BLaER1 treated with 17β-estradiol and CSF1 and Interleukin-3, amounts not matched to agents 10 nM and 100 nM (cell line): ENCODE measurements around the gene SIRPB2.

Experiments used
- H3K27ac ChIP-seq, 11 experiments: shearing (Covaris generic); formaldehyde crosslinking; 2 replicates each; pipeline ENCODE4 v1.8.1; 2022
- H3K27me3 ChIP-seq, 11 experiments: shearing (Covaris generic); formaldehyde crosslinking; 2 replicates each; pipeline ENCODE4 v1.8.1; 2022
- H3K36me3 ChIP-seq, 11 experiments: shearing (Covaris generic); formaldehyde crosslinking; 2 replicates each; pipeline ENCODE4 v1.8.1; 2022
- H3K4me1 ChIP-seq, 10 experiments: shearing (Covaris generic); formaldehyde crosslinking; 2 replicates each; pipeline ENCODE4 v1.8.1; 2022
- H3K4me2 ChIP-seq, 11 experiments: shearing (Covaris generic); formaldehyde crosslinking; 2 replicates each; pipeline ENCODE4 v1.8.1; 2022
- H3K4me3 ChIP-seq, 10 experiments: shearing (Covaris generic); formaldehyde crosslinking; 2 replicates each; pipeline ENCODE4 v1.8.1; 2022
- H3K9ac ChIP-seq, 11 experiments: shearing (Covaris generic); formaldehyde crosslinking; 2 replicates each; pipeline ENCODE4 v1.8.1; 2022
- H3K9me3 ChIP-seq, 11 experiments: shearing (Covaris generic); formaldehyde crosslinking; replicated peaks in 1 of 11; 2 replicates each; pipeline ENCODE4 v1.8.1; 2022
- H4K20me1 ChIP-seq, 11 experiments: shearing (Covaris generic); formaldehyde crosslinking; 2 replicates each; pipeline ENCODE4 v1.8.1; 2022
- Cebpa-rat ChIP-seq, 11 experiments: shearing (Covaris generic); IDR thresholded peaks; 2 replicates each; pipeline ENCODE4 v1.8.1; 2022

Gene SIRPB2

GRCh38 chr20:1441133-1441532 is 50.1 kb downstream of the SIRPB2 start:
- Histone ChIP-seq H3K4me1 (peaks cover 11 to 81% (median 55%) of the 10 kb centered on the region in 10 experiments; a peak in 19 of 20 replicates), H4K20me1 (peaks cover 26 to 89% (median 65%) of the 10 kb centered on the region in 11 experiments; a peak in 21 of 22 replicates), H3K9ac (0 out of 22 replicates have a peak overlapping the region, but pooled peaks of 1 of the 11 experiments have one; percentile 14), H3K9me3 (no peaks in the 10 kb centered on the region), H3K27ac (no peak overlapping the region), H3K36me3 (peaks cover 45 to 71% (median 63%) of the 10 kb centered on the region in 11 experiments), H3K27me3 (no peaks in the 10 kb centered on the region), H3K4me3 (no peak overlapping the region), H3K4me2 (peak overlapping the region in 3 of 11 experiments; percentile 2 to 17 (median 13); a peak in 3 of 22 replicates)
- no peak for TF ChIP-seq Cebpa-rat (IDR thresholded peaks at IDR 0.05)

- H4K20me1 ChIP-seq: peaks cover 21 to 80% (median 65%) of the 10 kb centered on the region in 11 experiments; a peak in 21 of 22 replicates
- H3K36me3 ChIP-seq: peaks cover 34 to 60% (median 52%) of the 10 kb centered on the region in 11 experiments
- no peaks in the 10 kb centered on the region for H3K9me3 ChIP-seq
- no peak for TF ChIP-seq Cebpa-rat (IDR thresholded peaks at IDR 0.05)
- no peak overlapping the region for H3K27ac ChIP-seq
- H3K4me1 ChIP-seq: peaks cover 21 to 88% (median 59%) of the 10 kb centered on the region in 10 experiments
- no peak overlapping the region for H3K9ac ChIP-seq
- no peaks in the 10 kb centered on the region; a peak in 1 of 22 replicates for H3K27me3 ChIP-seq
- no peak overlapping the region for H3K4me2 ChIP-seq
- no peak overlapping the region for H3K4me3 ChIP-seq
Observed at GRCh38 chr20:1440024-1440423, 51.2 kb downstream of the SIRPB2 start.

GRCh38 chr20:1438361-1438760 is 52.9 kb downstream of the SIRPB2 start:
- H3K27me3 ChIP-seq: peaks cover 0 to 9% (median 0%) of the 10 kb centered on the region in 11 experiments; a peak in 6 of 22 replicates
- no peak overlapping the region for H3K4me3 ChIP-seq
- H3K9ac ChIP-seq: no peak overlapping the region
- H4K20me1 ChIP-seq: peaks cover 15 to 74% (median 54%) of the 10 kb centered on the region in 11 experiments; a peak in 20 of 22 replicates
- peak overlapping the region; percentile 6 to 86 (median 73); a peak in 19 of 22 replicates for H3K4me2 ChIP-seq
- H3K9me3 ChIP-seq: peaks cover 0 to 7% (median 6%) of the 10 kb centered on the region in 11 experiments; a peak in 12 of 22 replicates
- peaks cover 37 to 87% (median 57%) of the 10 kb centered on the region in 10 experiments for H3K4me1 ChIP-seq
- H3K36me3 ChIP-seq: peaks cover 17 to 44% (median 35%) of the 10 kb centered on the region in 11 experiments; a peak in 21 of 22 replicates
- no peak for TF ChIP-seq Cebpa-rat (IDR thresholded peaks at IDR 0.05)
- H3K27ac ChIP-seq: no peak overlapping the region

GRCh38 chr20:1437235-1437904 is 53.9 kb downstream of the SIRPB2 start:
- Histone ChIP-seq H3K9ac (no peak overlapping the region), H3K4me1 (peaks cover 37 to 77% (median 48%) of the 10 kb centered on the region in 10 experiments), H3K9me3 (peaks cover 0 to 11% (median 9%) of the 10 kb centered on the region in 11 experiments; a peak in 12 of 22 replicates), H3K36me3 (peaks cover 10 to 34% (median 26%) of the 10 kb centered on the region in 11 experiments; a peak in 21 of 22 replicates), H3K4me2 (peak overlapping the region in 10 of 11 experiments; percentile 1 to 73 (median 41); a peak in 11 of 22 replicates), H3K4me3 (no peak overlapping the region), H4K20me1 (peaks cover 11 to 64% (median 44%) of the 10 kb centered on the region in 11 experiments; a peak in 18 of 22 replicates), H3K27me3 (peaks cover 0 to 19% (median 0%) of the 10 kb centered on the region in 11 experiments; a peak in 6 of 22 replicates), H3K27ac (no peak overlapping the region; a peak in 1 of 22 replicates)
- no peak for TF ChIP-seq Cebpa-rat (IDR thresholded peaks at IDR 0.05)

GRCh38 chr20:1436263-1436662 is 55.0 kb downstream of the SIRPB2 start:
- Histone ChIP-seq H3K27ac (no peak overlapping the region), H3K4me3 (no peak overlapping the region), H3K4me2 (peak overlapping the region in 1 of 11 experiments; percentile 83; a peak in 1 of 22 replicates), H3K9me3 (peaks cover 0 to 11% (median 9%) of the 10 kb centered on the region in 11 experiments; a peak in 12 of 22 replicates), H4K20me1 (peaks cover 11 to 53% (median 33%) of the 10 kb centered on the region in 11 experiments; a peak in 17 of 22 replicates), H3K9ac (no peak overlapping the region), H3K4me1 (peaks cover 37 to 66% (median 47%) of the 10 kb centered on the region in 10 experiments), H3K27me3 (peaks cover 0 to 30% (median 0%) of the 10 kb centered on the region in 11 experiments; a peak in 6 of 22 replicates), H3K36me3 (peaks cover 0 to 23% (median 14%) of the 10 kb centered on the region in 11 experiments; a peak in 19 of 22 replicates)
- TF ChIP-seq Cebpa-rat (IDR thresholded peaks at IDR 0.05): no peak

- Histone ChIP-seq H3K9ac (no peak overlapping the region), H3K4me2 (peak overlapping the region; percentile 64 to 89 (median 82)), H3K27ac (0 out of 22 replicates have a peak overlapping the region, but pooled peaks of 2 of the 11 experiments have one; percentile 5 to 49), H3K4me1 (peaks cover 37 to 59% (median 45%) of the 10 kb centered on the region in 10 experiments), H3K9me3 (peaks cover 0 to 11% (median 9%) of the 10 kb centered on the region in 11 experiments; a peak in 12 of 22 replicates), H3K4me3 (no peak overlapping the region), H3K27me3 (peaks cover 0 to 36% (median 0%) of the 10 kb centered on the region in 11 experiments; a peak in 6 of 22 replicates), H3K36me3 (peaks cover 0 to 13% (median 5%) of the 10 kb centered on the region in 11 experiments; a peak in 14 of 22 replicates), H4K20me1 (peaks cover 11 to 44% (median 24%) of the 10 kb centered on the region in 11 experiments; a peak in 16 of 22 replicates)
- no peak for TF ChIP-seq Cebpa-rat (IDR thresholded peaks at IDR 0.05)
Observed at GRCh38 chr20:1435337-1435699, 55.9 kb downstream of the SIRPB2 start.

- Histone ChIP-seq H3K4me2 (peak overlapping the region; percentile 64 to 89 (median 82)), H3K27ac (peak overlapping the region in 9 of 11 experiments; percentile 2 to 67 (median 41); a peak in 12 of 22 replicates), H3K36me3 (peaks cover 0 to 8% (median 1%) of the 10 kb centered on the region in 11 experiments; a peak in 8 of 22 replicates), H3K27me3 (peaks cover 0 to 42% (median 0%) of the 10 kb centered on the region in 11 experiments; a peak in 6 of 22 replicates), H4K20me1 (peaks cover 6 to 38% (median 21%) of the 10 kb centered on the region in 11 experiments; a peak in 16 of 22 replicates), H3K4me3 (no peak overlapping the region), H3K4me1 (peaks cover 37 to 56% (median 45%) of the 10 kb centered on the region in 10 experiments), H3K9ac (peak overlapping the region in 1 of 11 experiments; percentile 51; a peak in 1 of 22 replicates), H3K9me3 (peaks cover 0 to 11% (median 9%) of the 10 kb centered on the region in 11 experiments; a peak in 12 of 22 replicates)
- 0 out of 22 replicates have a peak, but pooled peaks of 1 of the 11 experiments have one; percentile 20 for TF ChIP-seq Cebpa-rat (IDR thresholded peaks at IDR 0.05)
Observed at GRCh38 chr20:1434571-1435336, 56.5 kb downstream of the SIRPB2 start.

- Histone ChIP-seq H3K36me3 (no peaks in the 10 kb centered on the region), H3K9ac (no peak overlapping the region), H3K27me3 (peaks cover 0 to 64% (median 0%) of the 10 kb centered on the region in 11 experiments; a peak in 6 of 22 replicates), H3K4me3 (no peak overlapping the region), H3K4me1 (peaks cover 31 to 48% (median 40%) of the 10 kb centered on the region in 10 experiments), H3K4me2 (no peak overlapping the region; a peak in 2 of 22 replicates), H4K20me1 (peaks cover 0 to 8% (median 0%) of the 10 kb centered on the region in 11 experiments; a peak in 5 of 22 replicates), H3K27ac (no peak overlapping the region), H3K9me3 (peaks cover 0 to 11% (median 9%) of the 10 kb centered on the region in 11 experiments; a peak in 12 of 22 replicates)
- TF ChIP-seq Cebpa-rat (IDR thresholded peaks at IDR 0.05): no peak
Observed at GRCh38 chr20:1431158-1431557, 60.1 kb downstream of the SIRPB2 start.
